HTERT RPE-1 (cell line): ENCODE results near the gene TGFBR1.

Source experiments
- in situ Hi-C: fragments of 300-500 bp; cut with MboI; formaldehyde crosslinking; loops from 4 replicates; pipeline ENCODE4 v1.14.3; 2020; ENCODE audit warnings: low sequenced_read_pairs

TGFBR1 gene

GRCh38 chr9:99130069-99130468 is 25.2 kb downstream of the TGFBR1 start:
- in situ Hi-C loops, result loop anchor here (25.0 kb wide), 1 partner anchor 118 kb away; no protein-coding TSS in a partner anchor

GRCh38 chr9:99133145-99133544 is 28.2 kb downstream of the TGFBR1 start:
- in situ Hi-C loops, result loop anchor here (25.0 kb wide), 1 partner anchor 121 kb away; no protein-coding TSS in a partner anchor

- in situ Hi-C loops, result loop anchor here (25.0 kb wide), 1 partner anchor 123 kb away; no protein-coding TSS in a partner anchor
Observed at GRCh38 chr9:99134893-99135341, 30.0 kb downstream of the TGFBR1 start.

- in situ Hi-C loops, result loop anchor here (25.0 kb wide), 1 partner anchor 123 kb away; no protein-coding TSS in a partner anchor
Observed at GRCh38 chr9:99135456-99135855, 30.5 kb downstream of the TGFBR1 start.

GRCh38 chr9:99137225-99137624 is 32.3 kb downstream of the TGFBR1 start:
- in situ Hi-C loops, result loop anchor here (25.0 kb wide), 1 partner anchor 125 kb away; no protein-coding TSS in a partner anchor

GRCh38 chr9:99137891-99138290 is 33.0 kb downstream of the TGFBR1 start:
- in situ Hi-C loops, result loop anchor here (25.0 kb wide), 1 partner anchor 126 kb away; no protein-coding TSS in a partner anchor

- in situ Hi-C loops, result loop anchor here (25.0 kb wide), 1 partner anchor 126 kb away; no protein-coding TSS in a partner anchor
Observed at GRCh38 chr9:99138424-99139284, 33.7 kb downstream of the TGFBR1 start.

- in situ Hi-C loops, result loop anchor here (25.0 kb wide), 1 partner anchor 128 kb away; no protein-coding TSS in a partner anchor
Observed at GRCh38 chr9:99139868-99140267, 35.0 kb downstream of the TGFBR1 start.

GRCh38 chr9:99140685-99141314 is 35.9 kb downstream of the TGFBR1 start:
- in situ Hi-C loops, result loop anchor here (25.0 kb wide), 1 partner anchor 128 kb away; no protein-coding TSS in a partner anchor

- in situ Hi-C loops, result loop anchor here (25.0 kb wide), 1 partner anchor 130 kb away; no protein-coding TSS in a partner anchor
Observed at GRCh38 chr9:99141849-99142248, 36.9 kb downstream of the TGFBR1 start.

GRCh38 chr9:99142275-99142674 is 37.4 kb downstream of the TGFBR1 start:
- in situ Hi-C loops, result loop anchor here (25.0 kb wide), 1 partner anchor 130 kb away; no protein-coding TSS in a partner anchor

- in situ Hi-C loops, result loop anchor here (25.0 kb wide), 1 partner anchor 131 kb away; no protein-coding TSS in a partner anchor
Observed at GRCh38 chr9:99143655-99144054, 38.7 kb downstream of the TGFBR1 start.

- in situ Hi-C loops, result loop anchor here (25.0 kb wide), 1 partner anchor 133 kb away; no protein-coding TSS in a partner anchor
Observed at GRCh38 chr9:99144966-99145365, 40.1 kb downstream of the TGFBR1 start.

GRCh38 chr9:99146574-99146973 is 41.7 kb downstream of the TGFBR1 start:
- in situ Hi-C loops, result loop anchor here (25.0 kb wide), 1 partner anchor 134 kb away; no protein-coding TSS in a partner anchor

GRCh38 chr9:99147177-99147576 is 42.3 kb downstream of the TGFBR1 start:
- in situ Hi-C loops, result loop anchor here (25.0 kb wide), 1 partner anchor 135 kb away; no protein-coding TSS in a partner anchor

GRCh38 chr9:99150451-99151171 is 45.7 kb downstream of the TGFBR1 start:
- in situ Hi-C loops, result no loop called here

GRCh38 chr9:99154356-99154755 is 49.4 kb downstream of the TGFBR1 start:
- in situ Hi-C loops, result no loop called here

- in situ Hi-C loops, result no loop called here
Observed at GRCh38 chr9:99155736-99156135, 50.8 kb downstream of the TGFBR1 start.

- in situ Hi-C loops, result no loop called here
Observed at GRCh38 chr9:99158629-99159028, 53.7 kb downstream of the TGFBR1 start.

- in situ Hi-C loops, result no loop called here
Observed at GRCh38 chr9:99160173-99160572, 55.3 kb downstream of the TGFBR1 start.
